Measurements from ENCODE around the gene GUCY2C. TPM values are rescaled to one million over a fixed set of nuclear protein-coding genes. Genes with fewer than 3 reads are reported as not detected.

The GUCY2C gene
- total RNA-seq, 3 donors from 2014 or later: 1.3 TPM; not detected in 2

DNA sequence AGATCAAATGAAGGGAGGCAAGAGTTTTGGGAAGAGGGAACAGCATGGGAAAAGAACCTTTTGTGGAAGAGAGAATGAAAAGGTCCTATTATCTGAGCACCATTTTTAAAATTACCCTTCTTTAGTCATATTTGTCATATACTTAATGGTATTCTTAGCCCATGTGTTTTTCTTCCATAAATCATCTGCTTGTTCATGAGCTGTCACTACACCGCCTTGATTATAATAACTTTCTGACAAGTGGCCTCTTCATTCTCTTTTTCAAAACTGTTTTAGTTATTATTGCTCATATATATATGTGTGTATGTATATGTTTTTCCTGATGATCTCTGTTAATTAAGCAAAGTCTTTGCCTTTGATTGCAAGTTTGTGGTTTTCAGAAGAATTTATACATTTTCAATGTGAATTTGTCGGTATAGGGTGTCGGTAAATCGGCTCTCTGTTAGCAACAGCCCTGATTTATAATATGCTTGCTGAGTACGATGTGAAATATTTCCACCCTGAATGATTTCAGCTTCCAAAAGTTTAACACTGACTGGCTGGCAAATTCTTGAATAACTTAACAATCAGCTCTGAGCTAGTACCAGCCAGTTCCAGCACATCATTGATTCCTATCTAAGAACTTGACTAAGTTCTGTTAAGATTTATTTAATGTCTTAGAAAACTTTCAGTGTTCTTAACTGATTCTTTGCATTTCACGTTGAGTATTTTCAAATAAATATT lies 49.2 kb downstream of the GUCY2C start:
- intact Hi-C loops (cut with DNase I; ENCODE audit: low total_unique reads): no loop called here
- Histone ChIP-seq H3K27me3 (no peaks in the 10 kb centered on the region), H3K27ac (no peak overlapping the region), H3K4me1 (no peaks in the 10 kb centered on the region), H3K4me3 (no peak overlapping the region), H3K36me3 (no peaks in the 10 kb centered on the region), H3K9me3 (no peaks in the 10 kb centered on the region)
- TF ChIP-seq, protein P1, sequence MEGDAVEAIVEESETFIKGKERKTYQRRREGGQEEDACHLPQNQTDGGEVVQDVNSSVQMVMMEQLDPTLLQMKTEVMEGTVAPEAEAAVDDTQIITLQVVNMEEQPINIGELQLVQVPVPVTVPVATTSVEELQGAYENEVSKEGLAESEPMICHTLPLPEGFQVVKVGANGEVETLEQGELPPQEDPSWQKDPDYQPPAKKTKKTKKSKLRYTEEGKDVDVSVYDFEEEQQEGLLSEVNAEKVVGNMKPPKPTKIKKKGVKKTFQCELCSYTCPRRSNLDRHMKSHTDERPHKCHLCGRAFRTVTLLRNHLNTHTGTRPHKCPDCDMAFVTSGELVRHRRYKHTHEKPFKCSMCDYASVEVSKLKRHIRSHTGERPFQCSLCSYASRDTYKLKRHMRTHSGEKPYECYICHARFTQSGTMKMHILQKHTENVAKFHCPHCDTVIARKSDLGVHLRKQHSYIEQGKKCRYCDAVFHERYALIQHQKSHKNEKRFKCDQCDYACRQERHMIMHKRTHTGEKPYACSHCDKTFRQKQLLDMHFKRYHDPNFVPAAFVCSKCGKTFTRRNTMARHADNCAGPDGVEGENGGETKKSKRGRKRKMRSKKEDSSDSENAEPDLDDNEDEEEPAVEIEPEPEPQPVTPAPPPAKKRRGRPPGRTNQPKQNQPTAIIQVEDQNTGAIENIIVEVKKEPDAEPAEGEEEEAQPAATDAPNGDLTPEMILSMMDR (IDR thresholded peaks at IDR 0.05): no peak
- no peak for TF ChIP-seq POLR2AphosphoS5 (IDR thresholded peaks at IDR 0.05)
- TF ChIP-seq POLR2A (IDR thresholded peaks at IDR 0.05): no peak
- no peak for DNase-seq (ENCODE audit: low spot score in 2 of 2)

DNA sequence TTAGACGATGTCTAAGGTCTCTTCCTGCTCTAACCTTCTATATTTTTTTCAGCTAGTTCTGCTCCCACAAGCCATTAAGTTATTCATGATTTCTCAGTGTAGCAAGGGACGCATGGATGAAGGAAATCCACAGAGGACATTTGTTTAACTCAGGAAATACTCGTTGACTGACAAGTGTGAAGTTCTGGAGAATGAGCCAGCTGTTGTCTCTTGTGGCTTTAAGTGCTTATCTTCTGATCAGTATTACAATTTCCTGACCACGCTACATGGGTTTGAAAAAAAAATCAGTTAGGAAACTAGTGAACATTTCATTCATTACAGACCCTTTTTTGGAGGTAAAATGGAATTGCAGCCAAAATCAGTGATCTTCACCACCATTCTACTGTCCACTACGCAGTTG lies 53.1 kb downstream of the GUCY2C start:
- TF ChIP-seq POLR2A (IDR thresholded peaks at IDR 0.05) (no peak), POLR2AphosphoS5 (IDR thresholded peaks at IDR 0.05) (no peak)
- TF ChIP-seq, protein P1 (IDR thresholded peaks at IDR 0.05): no peak
- Histone ChIP-seq H3K27me3 (no peaks in the 10 kb centered on the region), H3K36me3 (no peaks in the 10 kb centered on the region), H3K4me3 (no peak overlapping the region), H3K27ac (no peak overlapping the region), H3K4me1 (no peaks in the 10 kb centered on the region), H3K9me3 (no peaks in the 10 kb centered on the region)
- intact Hi-C loops (cut with DNase I; ENCODE audit: low total_unique reads): no loop called here
- DNase-seq (ENCODE audit: low spot score in 2 of 2): no peak

DNA sequence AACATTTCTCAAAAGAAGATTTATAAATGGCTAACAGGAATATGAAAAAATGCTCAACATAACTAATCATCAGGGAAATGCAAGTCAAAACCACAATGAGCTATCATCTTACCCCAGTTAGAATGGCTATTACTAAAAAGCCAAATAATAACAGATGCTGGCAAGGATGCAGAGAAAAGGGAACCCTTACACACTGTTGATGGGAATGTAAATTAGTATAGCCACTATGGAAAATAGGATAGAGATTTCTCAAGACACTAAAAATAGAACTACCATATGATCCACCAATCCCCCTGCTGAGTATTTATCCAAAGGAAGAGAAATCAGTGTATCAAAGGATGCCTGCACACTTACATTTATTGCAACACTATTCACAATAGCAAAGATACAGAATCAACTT lies 58.3 kb downstream of the GUCY2C start:
- no peak for DNase-seq (ENCODE audit: low spot score in 2 of 2)
- no peaks in the 10 kb centered on the region for H3K4me1 ChIP-seq
- intact Hi-C loops (cut with DNase I; ENCODE audit: low total_unique reads): no loop called here
- H3K27ac ChIP-seq: no peak overlapping the region
- no peaks in the 10 kb centered on the region for H3K36me3 ChIP-seq
- peaks cover 0 to 5% of the 10 kb centered on the region in 2 donors for H3K9me3 ChIP-seq
- no peak overlapping the region for H3K4me3 ChIP-seq
- TF ChIP-seq POLR2AphosphoS5 (IDR thresholded peaks at IDR 0.05) (no peak), POLR2A (IDR thresholded peaks at IDR 0.05) (no peak)
- TF ChIP-seq, protein P1 (IDR thresholded peaks at IDR 0.05): no peak
- H3K27me3 ChIP-seq: no peaks in the 10 kb centered on the region

DNA sequence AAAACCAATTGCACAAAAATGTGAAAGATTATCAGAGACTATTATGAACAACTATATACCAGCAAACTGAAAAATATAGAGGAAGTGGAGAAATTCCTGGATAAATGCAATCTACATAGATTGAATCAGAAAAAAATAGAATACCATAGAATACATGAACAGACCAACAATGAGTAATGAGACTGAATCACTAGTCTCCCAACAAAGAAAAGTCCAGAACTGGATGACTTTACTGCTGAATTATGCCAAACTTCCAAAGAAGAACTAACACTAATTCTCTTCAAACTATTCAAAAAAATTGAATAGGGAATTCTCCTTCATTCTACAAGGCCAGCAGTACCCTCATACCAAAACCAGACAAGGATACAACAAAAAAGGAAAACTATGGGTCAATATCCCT lies 60.6 kb downstream of the GUCY2C start:
- Histone ChIP-seq H3K27ac (no peak overlapping the region), H3K9me3 (peaks cover 0 to 5% of the 10 kb centered on the region in 2 donors), H3K27me3 (no peaks in the 10 kb centered on the region), H3K36me3 (no peaks in the 10 kb centered on the region), H3K4me3 (no peak overlapping the region), H3K4me1 (no peaks in the 10 kb centered on the region)
- intact Hi-C loops (cut with DNase I; ENCODE audit: low total_unique reads): no loop called here
- DNase-seq (ENCODE audit: low spot score in 2 of 2): no peak
- TF ChIP-seq, protein P1 (IDR thresholded peaks at IDR 0.05): no peak
- no peak for TF ChIP-seq POLR2A (IDR thresholded peaks at IDR 0.05)
- no peak for TF ChIP-seq POLR2AphosphoS5 (IDR thresholded peaks at IDR 0.05)

DNA sequence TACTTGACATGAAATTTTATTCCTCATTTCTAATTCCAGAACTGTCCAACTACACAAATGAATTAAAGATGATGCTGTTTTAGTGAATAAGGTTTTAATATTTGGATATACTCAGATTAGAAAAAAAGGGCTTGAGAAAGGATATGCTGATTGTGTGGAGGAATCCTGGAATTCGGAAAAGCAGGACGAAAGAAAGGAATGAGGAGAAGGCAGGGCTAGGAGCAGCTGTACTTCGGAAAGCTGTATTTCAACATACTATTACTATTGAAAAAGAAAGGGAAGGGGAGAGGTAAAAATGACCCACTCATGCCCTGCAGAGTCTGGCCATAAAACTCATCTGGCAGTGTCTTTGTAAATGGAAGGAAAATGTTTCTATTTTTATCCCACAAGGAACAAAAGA lies 65.6 kb downstream of the GUCY2C start:
- H3K4me1 ChIP-seq: no peaks in the 10 kb centered on the region
- H3K36me3 ChIP-seq: no peaks in the 10 kb centered on the region
- no peaks in the 10 kb centered on the region for H3K27me3 ChIP-seq
- intact Hi-C loops (cut with DNase I; ENCODE audit: low total_unique reads): no loop called here
- TF ChIP-seq, protein P1 (IDR thresholded peaks at IDR 0.05): no peak
- TF ChIP-seq POLR2A (IDR thresholded peaks at IDR 0.05): no peak
- TF ChIP-seq POLR2AphosphoS5 (IDR thresholded peaks at IDR 0.05): no peak
- DNase-seq (ENCODE audit: low spot score in 2 of 2): no peak
- no peak overlapping the region for H3K4me3 ChIP-seq
- no peak overlapping the region for H3K27ac ChIP-seq
- no peaks in the 10 kb centered on the region for H3K9me3 ChIP-seq
